OCI-LY1 (cell line): ENCODE results near the gene PLD1.

ENCODE experiments used
- H2AFZ ChIP-seq: fragments of 200-600 bp; sonication (generic), shearing (Covaris generic); 2 replicates; pipeline ENCODE4 v1.6.0; 2014; ENCODE audit warnings: antibody characterized with exemption, mild to moderate bottlenecking, low read length
- H3F3A ChIP-seq: fragments of 200-600 bp; sonication (generic), shearing (Covaris generic); 2 replicates; pipeline ENCODE4 v1.6.0; 2014; ENCODE audit warnings: mild to moderate bottlenecking, antibody characterized with exemption, low read length, moderate library complexity; ENCODE audit not compliant: insufficient read depth
- H3K27ac ChIP-seq: fragments of 200-600 bp; sonication (generic); 2 replicates; pipeline ENCODE4 v1.5.1; 2014; ENCODE audit warnings: low read length, mixed run types, mild to moderate bottlenecking, low read depth; ENCODE audit not compliant: poor library complexity, severe bottlenecking
- H3K27me3 ChIP-seq: fragments of 200-600 bp; sonication (generic); 2 replicates; pipeline ENCODE4 v1.6.0; 2014; ENCODE audit warnings: antibody characterized with exemption, mild to moderate bottlenecking, low read length, moderate library complexity; ENCODE audit not compliant: insufficient read depth
- H3K36me3 ChIP-seq: fragments of 200-600 bp; sonication (generic); 2 replicates; pipeline ENCODE4 v1.6.1; 2014; ENCODE audit warnings: mild to moderate bottlenecking, antibody characterized with exemption, low read length, moderate library complexity, mixed read lengths; ENCODE audit not compliant: insufficient read depth
- H3K4me1 ChIP-seq: fragments of 200-600 bp; sonication (generic); 2 replicates; pipeline ENCODE4 v1.5.1; 2014; ENCODE audit warnings: mild to moderate bottlenecking, low read length, moderate library complexity; ENCODE audit not compliant: insufficient read depth, severe bottlenecking
- H3K4me2 ChIP-seq: fragments of 200-600 bp; sonication (generic), shearing (Covaris generic); 2 replicates; pipeline ENCODE4 v1.6.1; 2014; ENCODE audit warnings: low read length
- H3K4me3 ChIP-seq: fragments of 200-600 bp; sonication (generic); 2 replicates; pipeline ENCODE4 v1.5.1; 2014; ENCODE audit warnings: low read length, low read depth, mild to moderate bottlenecking, mixed read lengths; ENCODE audit not compliant: poor library complexity, severe bottlenecking
- H3K79me2 ChIP-seq: fragments of 200-600 bp; shearing (Covaris generic); 2 replicates; pipeline ENCODE4 v1.6.1; 2016; ENCODE audit warnings: mixed run types, low read length, mixed read lengths; ENCODE audit not compliant: insufficient read depth
- H3K9ac ChIP-seq: fragments of 200-600 bp; sonication (generic), shearing (Covaris generic); 2 replicates; pipeline ENCODE4 v1.6.1; 2014; ENCODE audit warnings: mild to moderate bottlenecking, low read length, mixed read lengths
- H3K9me2 ChIP-seq: fragments of 200-600 bp; sonication (generic), shearing (Covaris generic); 2 replicates; pipeline ENCODE4 v1.6.1; 2014; ENCODE audit warnings: low read depth, mild to moderate bottlenecking, low read length, mixed read lengths
- H3K9me3 ChIP-seq: fragments of 200-600 bp; shearing (Covaris generic); 2 replicates; pipeline ENCODE4 v1.6.1; 2014; ENCODE audit warnings: low read length, mixed read lengths
- H4K20me1 ChIP-seq: fragments of 200-600 bp; sonication (generic), shearing (Covaris generic); 2 replicates; pipeline ENCODE4 v1.6.0; 2016; ENCODE audit warnings: mild to moderate bottlenecking, low read length; ENCODE audit not compliant: insufficient read depth
- CTCF ChIP-seq: fragments of 200-600 bp; sonication (generic), shearing (Covaris generic); IDR thresholded peaks from 2 replicates; pipeline ENCODE4 v1.5.1; 2017; ENCODE audit warnings: mild to moderate bottlenecking, antibody characterized with exemption, low read length, moderate library complexity, mixed read lengths
- EZH2 ChIP-seq: fragments of 200-600 bp; sonication (generic), shearing (Covaris generic); IDR thresholded peaks from 2 replicates; pipeline ENCODE4 v1.8.0; 2017; ENCODE audit warnings: borderline replicate concordance, mixed run types, mild to moderate bottlenecking, antibody characterized with exemption, low read length, moderate library complexity, mixed read lengths

PLD1 gene

GRCh38 chr3:171711461-171712170 lies 98.7 kb downstream of the PLD1 start:
- Histone ChIP-seq H3F3A (no peaks in the 10 kb centered on the region), H2AFZ (no peak overlapping the region), H3K4me1 (no peaks in the 10 kb centered on the region), H3K9ac (no peak overlapping the region), H3K9me2 (no peaks in the 10 kb centered on the region), H4K20me1 (no peaks in the 10 kb centered on the region), H3K9me3 (peaks cover 6% of the 10 kb centered on the region; the same call in 1 of the 2 replicates), H3K4me3 (no peak overlapping the region), H3K36me3 (no peaks in the 10 kb centered on the region), H3K27me3 (no peaks in the 10 kb centered on the region), H3K79me2 (no peaks in the 10 kb centered on the region), H3K27ac (no peak overlapping the region), H3K4me2 (no peak overlapping the region)
- TF ChIP-seq EZH2 (no peak), CTCF (no peak)

DNA sequence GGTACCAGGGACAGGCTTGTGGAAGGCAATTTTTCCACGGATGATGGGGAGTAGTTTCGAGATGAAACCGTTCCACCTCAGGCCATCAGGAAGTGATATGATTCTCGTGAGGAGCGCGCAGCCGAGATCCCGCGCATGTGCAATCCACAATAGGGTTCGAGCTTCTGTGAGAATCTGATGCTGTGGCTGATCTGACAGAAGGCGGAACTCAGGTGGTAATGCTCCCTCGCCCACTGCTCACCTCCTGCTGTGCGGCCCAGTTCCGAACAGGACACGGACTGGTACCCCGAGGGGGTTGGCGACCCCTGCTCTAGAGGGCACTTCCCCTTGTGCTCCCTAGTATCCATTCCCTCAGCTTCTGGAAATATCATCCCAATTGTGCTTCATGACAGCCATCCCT lies 99.9 kb downstream of the PLD1 start:
- Histone ChIP-seq H3K4me3 (no peak overlapping the region), H3K79me2 (no peaks in the 10 kb centered on the region), H3K9ac (no peak overlapping the region), H3K27ac (no peak overlapping the region), H3K36me3 (no peaks in the 10 kb centered on the region), H2AFZ (no peak overlapping the region), H3F3A (no peaks in the 10 kb centered on the region), H3K4me2 (no peak overlapping the region), H3K4me1 (no peaks in the 10 kb centered on the region), H3K9me2 (no peaks in the 10 kb centered on the region), H3K27me3 (no peaks in the 10 kb centered on the region), H3K9me3 (peaks cover 6% of the 10 kb centered on the region; the same call in 1 of the 2 replicates), H4K20me1 (no peaks in the 10 kb centered on the region)
- TF ChIP-seq CTCF (no peak), EZH2 (no peak)

GRCh38 chr3:171704814-171705213 lies 105.5 kb downstream of the PLD1 start:
- no peak overlapping the region for H3K9ac ChIP-seq
- no peaks in the 10 kb centered on the region for H3K27me3 ChIP-seq
- H3K9me2 ChIP-seq = no peaks in the 10 kb centered on the region
- H3K9me3 ChIP-seq = 0 out of 2 replicates have a peak, but pooled peaks cover 3% of the 10 kb centered on the region
- no peak overlapping the region for H3K4me2 ChIP-seq
- H3K27ac ChIP-seq = no peak overlapping the region
- no peaks in the 10 kb centered on the region for H3K36me3 ChIP-seq
- H2AFZ ChIP-seq = no peak overlapping the region
- no peak overlapping the region for H3K4me3 ChIP-seq
- no peaks in the 10 kb centered on the region for H4K20me1 ChIP-seq
- no peak for TF ChIP-seq CTCF
- no peak for TF ChIP-seq EZH2
- no peaks in the 10 kb centered on the region for H3K4me1 ChIP-seq
- H3K79me2 ChIP-seq = no peaks in the 10 kb centered on the region
- H3F3A ChIP-seq = no peaks in the 10 kb centered on the region
